COR-L47 (cell line): Measurements from ENCODE around the gene ROGDI.

Experiments used
- DNase-seq: peaks from one replicate; lab custom pipeline; 2025; lab: John Stamatoyannopoulos, UW

The ROGDI gene

DNA sequence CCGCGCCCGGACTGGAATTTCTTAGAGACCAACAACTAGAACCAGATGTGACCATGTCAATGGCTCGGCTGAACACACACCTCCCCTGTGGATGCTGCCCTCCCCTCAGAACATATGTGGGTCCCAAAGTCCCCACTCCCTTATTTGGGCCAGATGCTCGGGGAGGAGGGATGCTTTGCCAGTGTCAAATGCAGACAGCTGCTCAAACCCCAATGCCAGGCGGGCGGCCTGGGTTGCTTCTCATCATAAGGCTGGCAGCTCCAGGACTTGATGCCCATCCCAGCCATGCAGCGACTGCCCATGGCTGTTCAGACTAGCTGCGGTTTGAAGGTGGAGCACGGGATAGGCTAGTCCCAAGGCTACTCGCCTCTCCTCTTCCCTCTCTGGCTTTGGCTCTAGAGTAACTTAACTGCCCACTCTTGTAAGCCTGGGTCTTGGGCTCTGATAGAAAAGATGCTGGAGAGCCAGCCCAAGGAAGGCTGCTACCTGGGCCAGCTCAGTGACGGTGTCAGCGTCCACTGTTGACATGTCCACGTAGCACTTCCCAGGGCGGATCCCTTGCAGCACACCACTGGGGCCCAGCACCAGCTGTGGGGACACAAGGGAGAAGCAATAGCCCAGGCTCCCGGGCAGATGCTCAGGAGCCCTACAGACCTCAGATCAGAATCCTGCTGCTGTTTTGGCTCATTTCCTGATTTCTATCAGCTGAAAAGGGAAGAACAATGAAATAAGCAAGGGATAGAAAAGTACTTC, 11.0 kb upstream of the ROGDI start:
- no peak for DNase-seq

DNA sequence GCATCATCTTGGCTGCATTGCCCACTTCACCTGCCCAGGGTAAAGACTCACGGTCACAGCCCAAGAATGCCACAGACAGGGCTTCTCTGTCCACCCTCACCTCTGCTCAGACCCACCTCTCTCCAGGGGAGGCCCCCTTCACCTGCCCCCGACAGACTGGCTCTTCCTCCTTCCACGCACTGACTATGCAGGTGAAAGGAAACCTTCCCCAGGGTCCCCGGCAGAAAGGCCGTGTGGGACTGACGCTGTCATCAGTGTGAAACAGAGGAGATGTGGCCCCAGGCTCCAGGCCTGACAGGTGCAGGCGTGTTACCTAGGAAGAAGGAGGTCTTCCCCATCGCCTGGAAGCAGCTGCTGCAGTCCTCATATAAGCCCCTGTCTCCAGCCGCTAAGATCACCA, 9.3 kb upstream of the ROGDI start:
- DNase-seq: no peak

DNA sequence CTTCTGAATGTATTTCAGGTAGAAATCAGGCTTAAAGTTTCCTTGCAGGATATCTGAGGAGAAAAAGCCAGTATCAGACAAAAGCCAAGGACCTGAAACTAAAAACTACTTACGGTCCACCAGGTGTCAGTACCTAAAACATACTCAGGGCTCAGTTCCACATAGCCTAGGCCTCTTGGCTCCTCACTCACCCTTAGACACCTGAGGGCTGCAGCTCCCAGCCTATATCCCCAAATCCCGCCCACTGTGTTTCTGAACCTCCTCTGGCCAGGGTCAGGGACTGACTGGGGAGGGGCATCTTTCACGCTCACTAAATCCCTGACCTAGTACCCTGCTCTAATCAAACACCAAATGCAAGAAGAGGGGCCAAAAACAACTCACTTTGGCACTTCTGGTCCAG, 8.8 kb upstream of the ROGDI start:
- DNase-seq: no peak

- no peak for DNase-seq
These were observed 3.8 kb upstream of the ROGDI start for GRCh38 chr16:4806280-4806679.

DNA sequence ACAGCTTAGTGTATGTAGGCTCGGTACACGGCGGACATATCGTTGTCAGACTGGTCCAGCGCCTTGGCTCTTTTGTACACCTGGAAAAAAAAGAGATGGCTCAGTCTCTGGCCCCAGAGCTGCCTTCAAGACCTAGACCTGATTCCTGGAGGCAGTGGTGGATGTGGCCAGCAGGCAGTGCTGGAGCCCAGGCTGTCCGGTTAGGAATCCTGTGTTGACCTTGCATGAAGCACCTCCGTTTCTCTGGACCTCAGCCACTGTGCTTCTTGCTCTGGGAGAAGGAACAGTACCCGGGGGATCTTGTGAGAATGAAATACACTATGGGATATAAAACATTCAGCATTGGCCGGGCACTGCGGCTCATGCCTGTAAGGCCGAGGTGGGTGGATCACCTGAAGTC, 2.8 kb upstream of the ROGDI start:
- DNase-seq: no peak

DNA sequence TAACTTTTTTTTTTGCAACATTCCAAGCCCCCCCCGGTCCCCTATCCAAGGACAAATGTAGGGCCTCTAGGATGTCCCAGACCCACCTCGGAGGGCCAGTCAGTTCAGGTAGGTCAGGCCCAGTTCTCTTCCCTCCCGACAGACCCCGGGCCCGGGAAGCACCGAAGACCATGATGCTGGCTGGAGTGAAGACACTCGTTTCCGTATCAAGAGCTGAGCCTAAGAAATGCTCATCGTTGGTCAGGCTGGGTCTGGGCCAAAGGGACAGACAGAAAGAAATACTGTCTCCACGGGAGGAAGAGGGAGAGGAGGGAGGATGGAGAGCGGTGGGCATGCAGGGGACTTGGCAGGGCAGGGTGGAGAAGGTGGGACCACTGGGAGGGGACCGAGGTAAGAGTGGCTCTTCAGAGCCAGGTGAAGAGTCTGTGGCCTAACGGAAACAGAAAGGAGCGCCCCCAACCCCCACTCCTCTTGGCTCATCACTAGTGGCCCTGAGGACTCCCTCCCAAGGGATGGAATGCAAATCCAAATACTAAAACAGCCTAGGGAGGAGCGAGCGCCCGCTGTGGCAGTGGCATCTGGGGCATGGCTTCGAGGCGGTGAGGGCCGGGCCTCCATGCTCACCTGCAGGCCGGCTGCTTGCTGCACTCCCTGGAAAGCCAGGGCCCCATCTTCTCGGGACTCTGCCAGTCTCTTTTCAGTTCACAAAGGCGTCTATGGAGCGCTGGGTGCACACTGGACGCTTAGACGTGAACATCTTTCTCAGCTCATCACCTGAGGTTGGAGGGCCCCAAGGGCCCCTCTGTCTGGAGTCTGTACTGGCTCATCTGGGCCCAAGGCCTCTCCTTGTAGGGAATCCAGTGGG, 1.7 kb upstream of the ROGDI start:
- no peak for DNase-seq

- DNase-seq: no peak
These were observed 990 bp upstream of the ROGDI start for GRCh38 chr16:4803401-4803844.

- peak; percentile 92 for DNase-seq
These were observed 340 bp upstream of the ROGDI start for GRCh38 chr16:4802659-4803287.

GRCh38 chr16:4801051-4801961, 1.1 kb downstream of the ROGDI start:
- no peak for DNase-seq

GRCh38 chr16:4800290-4801041, 2.0 kb downstream of the ROGDI start:
- DNase-seq: no peak

GRCh38 chr16:4799171-4799855, 3.1 kb downstream of the ROGDI start:
- no peak for DNase-seq

DNA sequence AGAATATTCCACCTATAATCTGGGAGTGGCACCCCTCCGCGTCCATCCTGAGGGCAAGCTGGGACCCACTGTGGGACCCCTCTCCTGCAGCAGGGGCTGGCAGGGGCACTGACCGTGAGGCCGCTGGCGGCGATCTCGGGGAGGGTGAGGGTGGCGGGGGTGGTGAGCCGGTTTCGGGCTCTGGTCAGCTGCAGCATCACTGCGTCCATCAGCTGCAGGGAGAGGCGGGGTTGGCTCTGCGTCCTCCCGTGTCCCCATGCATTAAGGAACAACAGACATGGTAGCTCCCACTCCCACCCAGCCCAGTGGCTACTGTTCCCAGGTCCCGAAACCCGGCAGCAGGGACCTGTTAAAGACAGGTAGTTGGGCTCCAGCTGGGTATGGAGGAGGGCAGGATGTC, 4.0 kb downstream of the ROGDI start:
- DNase-seq: no peak

DNA sequence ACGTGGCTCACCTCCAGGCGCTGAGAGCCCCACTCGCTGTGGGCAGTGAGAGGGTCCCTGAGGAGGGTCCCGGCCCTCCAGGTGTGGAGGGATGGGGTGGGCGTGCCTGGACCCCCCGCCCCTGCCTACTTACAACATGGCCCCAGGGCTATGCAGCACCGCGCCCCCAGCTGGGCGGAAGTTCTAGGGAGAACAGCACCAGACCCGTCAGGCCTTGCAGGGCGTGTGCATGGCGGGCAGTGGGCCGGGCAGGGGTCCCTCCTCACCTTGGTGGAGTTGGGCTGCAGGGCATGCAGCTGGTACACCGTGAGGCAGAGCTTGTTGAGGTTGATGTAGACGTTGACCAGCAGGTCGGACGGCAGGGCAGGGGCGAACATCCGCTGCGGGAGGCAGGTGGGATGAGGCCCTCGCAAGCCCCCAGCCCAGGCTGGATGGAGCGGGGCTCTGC, 4.6 kb downstream of the ROGDI start:
- DNase-seq: no peak

DNA sequence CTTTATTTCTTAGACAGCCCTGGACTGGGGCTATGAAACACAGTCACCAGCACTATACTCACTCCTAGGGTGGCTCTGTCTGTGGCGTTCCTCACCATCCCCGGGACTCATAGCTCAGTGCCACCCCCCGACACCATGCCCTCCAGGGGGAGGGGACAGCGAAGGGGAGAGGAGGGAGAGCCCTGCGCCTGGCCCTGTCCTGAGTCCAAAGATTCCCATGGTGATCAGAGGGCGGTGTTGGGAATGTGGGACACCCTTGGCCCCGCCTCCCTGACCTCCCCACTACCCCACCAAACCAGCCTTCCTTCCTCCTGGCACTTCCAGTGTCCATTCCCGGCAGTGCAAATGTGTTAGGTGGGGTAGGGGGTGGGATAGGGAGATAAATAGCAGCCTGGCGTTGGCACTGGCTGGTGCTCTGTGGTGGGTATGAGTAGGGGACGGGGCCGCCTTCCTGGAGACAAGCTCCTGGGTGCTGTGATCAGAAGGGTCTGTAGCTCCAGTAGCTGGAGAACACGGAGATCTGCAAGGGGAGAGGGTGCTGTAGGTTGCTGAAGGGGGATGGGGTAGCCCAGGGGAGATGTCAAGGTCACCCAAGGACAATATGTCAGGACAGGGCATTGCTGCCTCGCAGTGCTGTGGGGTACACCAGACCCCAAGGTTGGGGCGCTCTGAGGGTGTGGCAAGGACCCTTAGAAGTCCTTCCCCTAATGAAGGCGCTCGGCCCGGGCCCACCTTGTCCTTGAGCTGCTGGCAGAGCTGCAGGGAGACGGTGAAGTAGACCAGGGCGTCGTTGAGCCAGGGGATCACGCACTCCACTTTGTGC, 5.2 kb downstream of the ROGDI start:
- DNase-seq: no peak

- DNase-seq: no peak
These were observed 6.4 kb downstream of the ROGDI start for GRCh38 chr16:4795828-4796572.

GRCh38 chr16:4795181-4795827, 7.1 kb downstream of the ROGDI start, which contains the start of gene SMIM22:
Gene SMIM22, plus strand, starts transcription at chr16:4795369. Its CDS starts 366 bp downstream, at chr16:4795735.
- peak; percentile 72 for DNase-seq

DNA sequence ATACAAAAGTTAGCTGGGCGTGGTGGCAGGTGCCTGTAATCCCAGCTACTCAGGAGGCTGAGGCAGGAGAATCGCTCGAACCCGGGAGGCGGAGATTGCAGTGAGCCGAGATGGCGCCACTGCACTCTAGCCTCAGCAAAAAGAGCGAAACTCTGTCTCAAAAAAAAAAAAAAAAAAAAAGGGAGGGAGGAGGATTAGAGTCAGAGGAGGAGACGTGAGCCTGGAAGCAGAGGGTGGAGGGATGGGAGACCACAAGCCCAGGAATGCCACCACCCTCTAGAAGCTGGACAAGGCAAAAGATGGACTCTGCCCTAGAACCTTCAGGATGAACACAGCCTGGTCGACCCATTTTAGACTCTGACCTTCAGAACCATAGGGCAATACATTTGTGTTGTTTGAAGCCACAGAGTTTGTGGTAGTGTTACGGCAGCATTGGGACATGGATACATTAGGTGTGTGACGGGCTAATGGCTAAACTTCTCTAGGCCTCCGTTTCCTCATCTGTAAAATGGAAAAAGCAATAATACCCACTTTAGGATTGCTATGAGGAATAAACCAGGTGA, 9.4 kb downstream of the ROGDI start:
- no peak for DNase-seq

GRCh38 chr16:4790871-4791270, 11.6 kb downstream of the ROGDI start:
- DNase-seq: no peak
